Lower lobe of right lung (tissue), 2 donors: Measurements from ENCODE around the gene HOXD8. TPM values are rescaled to one million over a fixed set of nuclear protein-coding genes. Genes with fewer than 3 reads are reported as not detected.

Experiments used
- ATAC-seq, 2 donors: fragments of 200-7000 bp; cut with Tn5 transposase; one replicate each; pipeline ENCODE4 v1.9.1; 2020 to 2022; ENCODE audit warnings: mild to moderate bottlenecking in 2 of 2, moderate library complexity in 2 of 2
- DNase-seq: peaks from one replicate; pipeline ENCODE4 v3.0.0-alpha.2; 2020
- H3K27ac ChIP-seq: fragments of 200-600 bp; one replicate; pipeline ENCODE4 v1.8.0; 2022
- H3K27me3 ChIP-seq: fragments of 200-600 bp; one replicate; pipeline ENCODE4 v1.8.0; 2022; ENCODE audit warnings: low read depth
- H3K36me3 ChIP-seq: fragments of 200-600 bp; one replicate; pipeline ENCODE4 v1.8.0; 2022; ENCODE audit warnings: mild to moderate bottlenecking
- H3K4me1 ChIP-seq: fragments of 200-600 bp; one replicate; pipeline ENCODE4 v1.8.0; 2022
- H3K4me3 ChIP-seq: fragments of 200-600 bp; one replicate; pipeline ENCODE4 v1.8.0; 2022; ENCODE audit warnings: mild to moderate bottlenecking
- H3K9me3 ChIP-seq: fragments of 200-600 bp; one replicate; pipeline ENCODE4 v1.8.0; 2022
- CTCF ChIP-seq: fragments of 200-600 bp; IDR thresholded peaks from one replicate; pipeline ENCODE4 v1.8.0; 2022; ENCODE audit warnings: antibody characterized with exemption, mild to moderate bottlenecking
- intact Hi-C: fragments of 100-400 bp; cut with DNase I; formaldehyde crosslinking; loops from one replicate; pipeline ENCODE4 v1.11.0; 2022
- total RNA-seq: library from RNA; stranded (reverse); fragmentation: NEBNext Ultra II Directional; extraction: Animal tissue kit (Norgen Biotek cat#: 25700); gene quantifications from one replicate; pipeline ENCODE4 v1.2.1, GENCODE V29; 2021
- donor health status: DM: no; HTN: yes; CAD: no; lungs with severe emphysema.

The HOXD8 gene
- total RNA-seq, 1 donor from 2014 or later, result 2.3 TPM

- Histone ChIP-seq H3K4me3 (no peak overlapping the region), H3K9me3 (no peaks in the 10 kb centered on the region), H3K27me3 (peaks cover 100% of the 10 kb centered on the region), H3K4me1 (no peaks in the 10 kb centered on the region), H3K36me3 (no peaks in the 10 kb centered on the region), H3K27ac (no peak overlapping the region)
- intact Hi-C loops, result no loop called here
- ATAC-seq (no peak), DNase-seq (no peak)
- no peak for TF ChIP-seq CTCF
Observed at GRCh38 chr2:176114120-176114929, 15.2 kb upstream of the HOXD8 start.

DNA sequence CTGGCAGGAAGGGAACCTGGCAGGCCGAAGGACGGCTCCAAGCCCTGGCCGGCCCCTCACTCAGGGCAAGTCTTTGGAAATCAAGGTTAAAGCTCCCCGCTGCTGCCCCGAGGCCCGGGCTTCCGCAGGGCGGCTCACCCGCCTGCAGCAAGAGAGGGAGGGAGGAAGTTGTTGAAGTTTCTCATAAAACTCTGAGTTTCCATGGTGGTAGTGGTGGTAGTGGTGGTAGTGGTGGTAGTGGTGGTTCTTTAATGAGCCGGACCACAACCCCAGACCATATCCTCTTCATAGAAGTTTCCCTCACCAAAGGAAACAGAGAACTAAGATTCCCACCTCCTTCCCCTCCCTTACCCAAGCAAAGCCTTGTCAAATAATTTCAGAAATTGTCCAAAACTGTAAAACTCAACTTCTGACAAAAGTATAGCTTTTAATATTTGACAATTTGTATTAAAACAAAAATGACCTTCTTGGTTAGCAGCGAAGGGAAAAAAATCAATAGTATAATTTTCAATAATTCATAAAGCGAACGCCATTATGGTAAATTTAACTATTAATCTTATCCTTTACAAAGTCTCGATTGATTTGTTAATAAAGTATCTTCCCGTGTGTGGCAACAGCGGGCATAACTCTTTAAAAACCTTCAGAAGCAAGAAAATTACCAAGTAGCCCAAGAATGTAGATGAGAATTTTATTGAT lies 14.4 kb upstream of the HOXD8 start:
- Histone ChIP-seq H3K4me3 (no peak overlapping the region), H3K27me3 (peaks cover 100% of the 10 kb centered on the region), H3K27ac (no peak overlapping the region), H3K36me3 (no peaks in the 10 kb centered on the region), H3K4me1 (no peaks in the 10 kb centered on the region), H3K9me3 (no peaks in the 10 kb centered on the region)
- DNase-seq (no peak), ATAC-seq (no peak)
- intact Hi-C loops, result no loop called here
- TF ChIP-seq CTCF, result no peak

DNA sequence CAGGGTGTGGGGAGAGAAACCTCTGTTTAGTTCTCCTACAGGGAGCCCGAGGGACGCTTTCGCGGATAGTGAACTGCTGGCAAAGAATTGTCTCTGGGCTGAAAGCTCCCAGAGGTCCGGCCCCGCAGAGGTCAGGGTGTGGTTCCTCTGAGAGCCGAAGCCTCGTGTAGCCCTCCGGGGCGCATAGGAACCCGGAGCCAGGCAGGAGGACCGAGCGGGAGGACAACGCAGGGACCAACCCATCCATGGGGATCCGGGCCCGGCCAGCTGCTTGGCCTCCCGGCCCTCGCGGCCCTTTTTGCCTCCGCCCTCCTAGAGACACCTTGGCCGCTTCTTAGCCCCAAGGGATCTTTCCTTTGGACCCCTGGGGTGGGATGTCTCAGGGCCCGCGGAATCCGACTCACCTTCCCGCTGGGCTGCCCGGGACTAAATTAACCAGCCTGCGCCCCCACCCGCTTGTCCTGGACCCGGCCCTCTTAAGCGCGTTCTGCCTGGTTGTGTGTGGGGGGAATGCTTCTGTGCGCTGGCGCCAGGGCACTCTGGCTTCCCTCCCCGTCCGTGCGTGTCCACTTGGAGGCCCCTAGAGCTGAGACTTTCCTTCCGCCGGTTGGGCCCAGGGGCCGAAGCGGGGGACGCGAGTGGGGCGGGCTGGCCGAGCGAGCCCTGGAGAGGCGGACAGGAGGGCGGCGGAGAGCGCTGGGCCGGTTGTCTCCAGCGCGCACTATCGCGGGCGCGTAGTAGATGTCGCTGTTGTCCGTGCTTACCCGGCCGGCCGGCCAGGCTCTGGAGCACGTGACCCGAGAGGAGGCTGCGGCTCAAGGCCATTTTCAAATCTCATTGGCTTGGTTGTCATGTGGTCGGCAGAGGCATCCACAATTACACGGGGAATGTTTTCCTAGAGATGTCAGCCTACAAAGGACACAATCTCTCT lies 13.4 kb upstream of the HOXD8 start, which contains the start of gene HOXD10:
HOXD10 (plus strand) TSS at position 896 of the 931 bp plus-strand sequence. CDS start 56 bp downstream, outside the sequence.
- Histone ChIP-seq H3K27me3 (peaks cover 100% of the 10 kb centered on the region), H3K4me3 (no peak within 1 kb of the TSS), H3K27ac (no peak within 1 kb of the TSS), H3K9me3 (no peaks in the 10 kb centered on the region), H3K36me3 (no peaks in the 10 kb centered on the region), H3K4me1 (no peaks in the 10 kb centered on the region)
- no peak for DNase-seq
- no peak for TF ChIP-seq CTCF
- intact Hi-C loops, result no loop called here
- ATAC-seq, result peak in 1 of 2 donors; percentile 41

- Histone ChIP-seq H3K36me3 (no peaks in the 10 kb centered on the region), H3K4me3 (no peak overlapping the region), H3K4me1 (peaks cover 2% of the 10 kb centered on the region), H3K27me3 (peaks cover 100% of the 10 kb centered on the region), H3K27ac (no peak overlapping the region), H3K9me3 (no peaks in the 10 kb centered on the region)
- DNase-seq (no peak), ATAC-seq (no peak)
- TF ChIP-seq CTCF, result no peak
- intact Hi-C loops, result no loop called here
Observed at GRCh38 chr2:176117162-176117822, 12.2 kb upstream of the HOXD8 start.
